Right forelimb (tissue), 1 donor: ENCODE results near the gene FDX2.
"Not testable (repeated sequence)": the region's sequence is repeated elsewhere in the genome, so short reads cannot be mapped to it uniquely, and the experiment has no call there.

Source experiments
- DNase-seq: peaks from one replicate; pipeline ENCODE4 v3.0.0-alpha.2; 2018

FDX2 gene

DNA sequence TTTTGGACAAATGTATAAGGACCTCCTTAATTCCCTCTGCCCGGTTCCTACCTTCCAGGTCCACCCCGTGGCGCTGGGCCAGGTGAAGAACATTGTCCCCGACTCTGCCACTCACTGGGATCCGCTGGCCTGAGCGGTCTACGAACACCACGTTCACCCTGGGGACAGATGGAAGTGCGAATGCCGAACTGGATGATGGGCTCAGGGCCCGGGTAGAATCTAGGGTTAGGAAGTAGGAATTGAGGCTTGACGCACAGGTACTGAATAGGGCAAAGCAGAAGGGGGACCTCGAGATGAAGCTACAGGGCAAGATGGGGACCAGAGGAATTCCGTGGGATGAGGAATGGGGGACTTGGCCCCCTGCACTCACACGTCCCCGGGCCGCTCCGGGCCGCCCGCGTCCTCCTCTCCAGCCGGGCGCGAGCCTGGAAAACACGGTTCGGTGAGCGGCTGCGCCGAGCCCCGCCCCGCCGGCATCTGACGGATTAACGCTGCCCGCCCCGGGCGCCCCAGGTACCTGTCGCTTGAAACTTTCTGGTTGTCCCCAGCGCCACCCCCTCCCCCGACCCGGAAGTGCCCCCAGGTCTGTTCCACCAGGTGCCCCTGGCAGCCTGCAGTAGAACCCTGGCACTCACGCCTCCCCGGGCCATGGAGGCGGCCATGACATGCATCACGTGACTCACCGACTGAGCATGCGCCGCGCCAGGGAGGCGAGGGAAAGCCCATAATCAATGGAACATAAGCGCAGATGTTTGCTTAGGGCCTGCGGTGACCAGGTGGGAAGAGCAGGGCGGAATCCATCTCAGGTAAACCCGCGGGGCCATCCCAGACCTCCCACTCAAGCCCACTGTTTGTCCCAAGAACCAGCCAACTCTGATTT lies at the start of gene FDX2:
Gene FDX2, minus strand, starts transcription at position 681 of the 880 bp plus-strand sequence. Its CDS starts 19 bp downstream, at position 662.
- DNase-seq, result peak; percentile 92

DNA sequence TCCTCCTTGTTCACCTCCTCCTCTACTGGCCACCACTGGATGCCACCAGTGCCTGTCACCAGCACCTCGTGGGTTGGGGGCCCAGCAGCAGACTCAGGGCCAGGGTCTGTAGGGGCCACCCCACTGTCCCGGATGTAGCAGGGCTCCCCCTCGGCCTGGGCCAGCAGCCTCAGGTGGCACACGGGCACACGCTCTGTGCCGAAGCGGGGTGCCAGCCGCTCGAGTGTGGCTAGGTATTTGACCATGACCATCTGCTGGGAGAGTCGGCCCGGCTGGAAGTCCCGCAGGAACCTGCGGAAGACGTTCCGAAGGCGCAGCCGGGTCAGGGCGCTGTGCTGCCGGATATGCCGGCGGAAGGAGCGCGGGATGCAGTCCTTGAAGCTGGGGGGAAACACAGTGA lies 49.7 kb upstream of the FDX2 start:
- DNase-seq, result no peak

DNA sequence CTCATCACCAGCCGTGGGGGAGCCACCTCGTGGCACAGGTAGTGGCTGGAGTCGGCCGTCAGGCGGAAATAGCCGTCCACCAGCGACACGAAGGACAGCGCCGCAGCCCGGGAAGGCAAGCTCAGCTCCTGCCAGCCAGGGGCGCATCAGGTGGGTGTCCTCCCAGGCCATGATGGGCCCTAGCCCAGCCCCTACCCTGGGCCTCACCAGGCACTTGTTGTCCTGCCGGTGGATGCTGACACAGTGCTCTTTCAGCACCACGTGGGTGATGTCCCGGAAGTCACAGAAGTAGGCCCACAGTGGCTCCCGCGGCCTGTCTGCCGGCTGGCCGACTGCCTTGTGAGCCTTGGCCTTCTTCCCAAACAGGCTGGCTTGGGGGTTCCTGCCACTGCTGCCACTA lies 48.8 kb upstream of the FDX2 start:
- no peak for DNase-seq

DNA sequence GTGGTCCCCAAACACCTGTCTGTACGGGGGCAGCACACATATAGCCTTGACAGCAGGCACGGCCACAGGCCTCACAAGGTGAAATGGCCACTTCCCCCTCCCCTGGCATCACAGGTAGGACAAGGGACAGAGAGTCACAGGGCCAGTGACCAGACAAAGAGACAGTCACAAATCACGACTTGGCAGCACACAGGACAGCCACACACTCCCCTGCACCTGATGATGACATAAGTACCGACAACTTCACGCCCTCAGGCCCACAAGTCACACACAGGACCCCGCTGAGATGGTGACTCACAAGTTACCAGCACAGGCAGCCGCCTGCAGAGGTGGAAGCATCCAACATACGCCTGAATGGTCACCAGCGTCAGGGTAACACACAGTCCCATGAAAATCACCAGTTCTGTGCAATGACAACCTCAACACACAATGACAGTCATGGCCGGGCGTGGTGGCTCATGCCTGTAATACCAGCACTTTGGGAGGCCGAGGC lies 48.0 kb upstream of the FDX2 start:
- DNase-seq, result no peak

DNA sequence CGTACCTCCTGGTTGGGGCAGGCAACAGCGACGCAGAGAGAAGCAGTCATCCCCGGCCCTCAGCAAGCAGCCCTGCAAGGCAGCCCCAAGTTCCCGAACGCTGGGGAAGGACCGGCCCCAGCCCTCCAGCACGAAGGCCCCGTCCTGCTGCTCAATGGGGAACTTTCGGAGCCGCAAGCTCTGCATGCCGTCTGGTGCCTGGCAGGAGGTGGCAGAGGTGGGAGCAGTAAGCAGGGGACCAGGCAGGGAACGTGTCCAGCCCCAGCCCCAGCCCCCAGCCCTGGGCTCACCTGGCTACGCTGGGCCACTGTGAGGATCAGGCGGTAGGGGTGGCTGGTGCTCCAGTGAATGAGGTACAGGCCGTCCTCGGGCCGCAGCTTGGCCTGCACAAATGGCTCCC lies 46.4 kb upstream of the FDX2 start:
- DNase-seq, result no peak

DNA sequence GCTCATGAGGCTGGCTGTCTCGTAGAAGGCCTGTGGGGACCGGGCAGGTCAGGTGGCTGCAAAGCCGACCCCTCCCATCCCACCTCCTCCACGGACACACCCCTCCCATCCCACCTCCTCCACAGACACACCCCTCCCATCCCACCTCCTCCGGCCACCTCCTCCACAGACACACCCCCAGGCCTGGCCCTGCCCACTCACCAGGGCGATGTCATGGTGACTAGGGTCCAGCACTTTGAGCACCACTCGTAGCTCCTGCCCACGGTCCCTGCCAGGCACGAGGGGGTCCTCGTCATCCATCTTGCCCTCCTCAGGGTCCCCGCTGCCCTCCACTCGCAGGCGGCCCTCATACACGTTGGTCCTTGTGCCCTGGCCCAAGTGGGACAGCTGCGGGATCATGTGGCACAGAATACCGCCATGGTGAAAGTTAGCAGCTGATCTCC lies 45.8 kb upstream of the FDX2 start:
- DNase-seq, result no peak

DNA sequence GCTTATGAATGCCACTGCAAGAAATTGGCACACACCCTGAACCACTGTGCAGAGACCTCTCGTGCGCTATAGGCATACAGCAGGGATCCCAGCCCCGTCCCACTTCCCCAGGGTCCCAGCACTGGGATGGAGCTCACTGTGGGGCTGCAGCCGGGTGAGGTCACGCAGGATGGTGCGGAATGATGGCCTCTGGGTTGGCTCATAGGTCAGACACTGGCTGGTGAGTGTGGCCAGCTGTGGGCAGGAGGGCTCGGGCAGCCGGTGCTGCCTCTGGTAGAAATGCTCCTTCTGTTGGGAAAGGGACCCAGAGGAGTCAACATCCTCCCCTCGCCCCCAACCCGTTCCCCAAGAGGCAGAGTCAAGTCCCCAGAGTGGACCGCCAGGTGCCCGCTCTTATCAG lies 40.6 kb upstream of the FDX2 start:
- no peak for DNase-seq

DNA sequence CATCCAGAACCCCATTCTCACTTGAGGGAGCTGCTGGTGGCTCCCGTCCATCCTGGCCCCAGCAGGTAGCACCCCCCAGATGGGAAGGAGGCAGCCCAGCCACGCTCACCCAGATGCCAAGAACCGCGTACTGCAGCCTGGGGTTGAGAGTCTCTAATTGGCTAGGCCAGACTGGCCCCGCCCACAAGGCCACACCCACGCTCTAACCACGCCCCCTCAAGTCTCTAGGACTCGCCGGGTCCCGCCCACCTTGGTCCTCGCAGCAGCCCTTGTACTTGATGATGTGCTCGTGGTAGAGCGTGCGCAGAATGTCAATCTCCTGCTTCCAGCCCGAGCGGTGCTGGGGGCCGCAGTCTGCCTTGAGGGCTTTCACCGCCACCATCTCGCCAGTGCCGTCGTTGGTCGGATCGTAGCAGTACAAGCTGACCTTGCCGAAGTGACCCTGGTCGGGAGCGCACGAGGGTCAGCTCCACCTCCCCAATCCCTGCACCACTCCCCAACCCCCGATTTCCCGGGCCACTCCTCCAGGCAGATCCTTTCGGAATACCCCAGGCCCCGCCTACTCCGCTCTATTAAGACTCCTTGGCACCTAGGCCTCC lies 38.1 kb upstream of the FDX2 start:
- no peak for DNase-seq

DNA sequence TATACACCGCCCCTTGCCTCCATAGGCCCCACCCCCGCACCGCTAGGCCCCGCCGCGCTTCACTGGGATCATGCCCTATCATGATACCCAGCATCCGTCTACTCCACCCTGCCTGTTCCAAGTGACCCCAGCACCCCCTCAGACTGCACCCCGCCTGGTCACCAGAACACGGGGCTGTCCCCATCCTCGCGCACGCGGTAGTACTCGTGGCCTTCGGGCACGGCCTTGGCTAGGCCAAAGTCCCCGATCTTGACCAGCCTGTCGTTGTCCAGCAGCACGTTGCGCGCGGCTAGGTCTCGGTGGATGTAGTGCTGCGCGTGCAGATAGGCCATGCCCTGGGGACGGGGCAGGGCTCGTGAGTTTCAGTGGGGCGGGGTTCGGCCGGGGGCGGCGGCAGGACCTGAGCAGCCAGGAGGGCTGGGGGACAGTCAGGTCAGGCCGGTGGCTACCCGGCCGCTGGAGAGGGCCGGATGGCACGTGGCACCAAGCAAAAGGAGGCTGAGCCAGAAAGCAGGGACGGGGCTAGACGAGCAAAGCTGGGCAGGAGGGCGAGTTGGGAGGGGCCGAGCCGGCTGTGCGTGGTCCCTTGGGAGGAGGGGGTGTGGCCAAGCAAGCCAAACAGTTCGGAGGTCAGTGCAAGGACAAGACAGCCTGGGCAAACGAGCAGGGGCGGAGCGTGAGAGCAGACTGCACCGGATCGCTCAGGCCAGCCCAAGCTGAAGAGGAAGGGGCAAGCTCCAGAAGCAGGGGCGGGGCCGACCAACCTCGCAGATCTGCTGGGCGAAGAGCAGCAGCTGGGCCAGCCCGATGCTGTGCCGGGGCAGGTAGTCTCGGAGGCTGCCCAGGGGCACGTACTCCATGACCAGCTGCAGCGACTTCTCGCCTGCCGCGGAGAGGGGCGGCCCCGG lies 37.2 kb upstream of the FDX2 start:
- DNase-seq, result no peak

DNA sequence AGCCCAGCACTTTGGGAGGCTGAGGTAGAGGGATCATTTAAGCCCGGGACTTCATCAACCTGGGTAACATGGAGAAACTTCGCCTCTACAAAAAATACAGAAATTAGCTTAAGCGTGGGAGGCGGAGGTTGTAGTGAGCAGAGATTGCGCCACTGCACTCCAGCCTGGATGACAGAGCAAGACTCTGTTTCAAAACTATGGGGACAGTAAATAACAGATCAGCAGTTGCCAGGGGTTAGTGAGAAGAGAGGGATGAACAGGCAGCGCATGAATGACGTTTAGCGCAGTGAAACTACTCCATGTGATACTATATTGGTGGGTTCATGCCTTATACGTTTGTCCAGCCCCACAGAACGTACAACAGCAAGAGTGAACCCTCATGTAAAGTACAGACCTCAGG lies 30.7 kb upstream of the FDX2 start:
- no peak for DNase-seq

DNA sequence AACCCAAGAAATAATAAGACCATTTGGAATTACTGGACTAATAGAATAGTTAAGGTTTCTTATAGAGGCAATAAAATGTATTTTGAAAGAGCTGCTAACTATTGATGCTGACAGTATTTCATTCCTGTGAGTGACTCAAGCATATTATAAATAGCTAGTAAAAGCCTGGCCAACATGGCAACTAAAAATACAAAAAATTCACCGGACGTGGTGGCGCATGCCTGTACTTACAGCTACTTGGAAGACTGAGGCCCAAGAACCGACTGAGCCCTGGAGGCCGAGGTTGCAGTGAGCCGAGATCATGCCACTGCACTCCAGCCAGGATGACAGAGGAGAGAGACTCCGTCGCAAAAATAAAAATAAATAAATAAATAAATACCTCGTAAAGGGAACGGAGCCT lies 29.0 kb upstream of the FDX2 start:
- no peak for DNase-seq

DNA sequence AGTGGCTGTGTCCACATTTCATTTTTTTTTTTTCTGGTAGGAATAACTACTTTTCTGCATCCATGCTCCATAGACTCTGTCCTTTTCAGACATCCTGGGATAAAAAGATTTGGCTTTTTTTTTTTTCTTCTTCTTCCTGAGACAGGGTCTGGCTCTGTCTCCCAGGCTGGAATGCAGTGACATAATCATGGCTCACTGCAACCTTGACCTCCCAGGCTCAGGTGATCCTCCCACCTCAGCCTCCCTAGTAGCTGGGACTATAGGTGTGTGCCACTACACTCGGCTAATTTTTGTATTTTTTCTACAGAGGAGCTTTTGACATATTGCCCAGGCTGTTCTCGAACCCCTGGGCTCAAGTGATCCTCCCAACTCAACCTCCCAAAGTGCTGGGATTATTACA lies 27.7 kb upstream of the FDX2 start:
- DNase-seq, result no peak

DNA sequence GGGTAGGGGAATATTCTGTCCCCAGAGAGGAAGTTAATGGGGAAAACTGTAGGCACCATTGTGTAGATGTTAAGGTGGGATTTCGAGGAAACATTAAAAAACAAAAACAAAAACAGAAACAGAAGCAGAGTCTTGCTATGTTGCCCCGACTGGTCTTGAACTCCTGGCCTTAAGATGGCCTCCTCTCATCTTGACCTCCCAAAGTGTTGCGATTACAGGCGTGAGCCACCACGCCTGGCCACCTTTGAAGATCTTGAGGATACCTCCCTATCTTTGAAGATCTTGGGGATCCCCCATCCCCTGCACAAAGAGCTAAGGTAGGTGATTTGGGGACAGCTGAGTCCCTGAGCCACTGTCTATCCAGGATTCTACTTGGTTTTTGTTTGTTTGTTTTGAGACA lies 24.2 kb upstream of the FDX2 start:
- DNase-seq, result no peak

DNA sequence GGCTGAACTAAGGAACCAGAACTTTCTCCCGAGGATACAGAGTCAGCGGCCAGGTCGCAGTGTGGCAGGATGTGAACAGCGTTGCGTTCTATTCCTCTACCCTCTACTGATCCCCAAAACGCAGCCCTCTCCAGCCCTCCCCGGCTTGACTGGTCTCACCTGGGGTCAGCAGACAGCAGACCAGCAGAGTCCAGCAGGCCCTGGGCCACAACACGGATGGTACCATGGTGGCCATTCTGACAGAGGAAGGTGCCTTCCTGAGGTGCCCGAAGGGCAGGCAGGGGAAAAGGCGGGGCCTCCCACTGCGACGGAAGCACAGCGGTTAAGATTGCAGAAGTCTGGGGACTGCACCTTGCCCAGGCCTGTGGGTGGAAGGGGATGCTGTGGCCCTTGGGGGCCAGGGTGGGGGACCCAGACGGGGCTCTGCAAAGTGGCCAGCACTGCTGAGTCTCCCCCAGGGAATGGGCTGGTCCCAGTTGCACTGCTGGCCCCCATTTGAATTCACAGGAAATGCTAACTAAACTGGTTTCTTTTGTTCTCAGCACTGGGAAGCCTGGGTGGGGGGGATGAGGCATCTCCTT lies 23.7 kb upstream of the FDX2 start, which contains the start of gene ICAM3:
Gene ICAM3, minus strand, starts transcription at position 245 of the 581 bp plus-strand sequence. Its CDS starts 10 bp downstream, at position 235.
- DNase-seq, result no peak

DNA sequence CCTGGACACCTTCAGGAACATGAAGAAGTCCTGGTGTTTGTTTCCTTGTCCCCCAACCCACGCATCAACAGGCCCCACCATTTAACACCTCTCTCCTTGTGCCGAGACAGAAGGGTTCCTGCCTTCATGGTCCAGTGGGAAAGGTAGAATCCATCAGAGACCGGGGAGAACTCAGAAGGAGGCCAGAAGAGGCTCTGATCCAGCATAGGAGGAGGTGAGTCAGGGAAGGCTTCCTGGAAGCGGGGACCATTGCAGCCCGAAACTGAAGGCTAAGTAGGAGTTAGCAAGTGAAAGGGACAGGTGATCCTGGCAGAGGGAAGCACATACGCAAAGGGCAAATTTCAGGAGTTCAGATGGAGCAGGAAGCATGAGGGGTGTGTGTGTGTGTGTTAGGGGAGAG lies 23.1 kb upstream of the FDX2 start:
- DNase-seq, result no peak

DNA sequence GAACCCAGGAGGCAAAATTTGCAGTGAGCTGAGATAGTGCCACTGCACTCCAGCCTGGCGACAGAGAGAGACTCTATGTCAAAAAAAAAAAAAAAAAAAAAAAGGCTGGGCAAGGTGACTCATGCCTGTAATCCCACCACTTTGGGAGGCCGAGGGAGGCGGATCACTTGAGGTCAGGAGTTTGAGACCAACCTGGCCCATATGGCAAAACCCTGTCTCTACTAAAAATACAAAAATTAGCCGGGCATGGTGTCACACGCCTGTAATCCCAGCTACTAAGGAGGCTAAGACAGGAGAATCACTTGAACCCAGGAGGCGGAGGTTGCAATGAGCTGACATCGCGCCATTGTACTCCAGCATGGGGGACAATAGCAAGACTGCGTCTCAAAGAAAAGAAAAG lies 20.9 kb upstream of the FDX2 start:
- not testable (repeated sequence) for DNase-seq

DNA sequence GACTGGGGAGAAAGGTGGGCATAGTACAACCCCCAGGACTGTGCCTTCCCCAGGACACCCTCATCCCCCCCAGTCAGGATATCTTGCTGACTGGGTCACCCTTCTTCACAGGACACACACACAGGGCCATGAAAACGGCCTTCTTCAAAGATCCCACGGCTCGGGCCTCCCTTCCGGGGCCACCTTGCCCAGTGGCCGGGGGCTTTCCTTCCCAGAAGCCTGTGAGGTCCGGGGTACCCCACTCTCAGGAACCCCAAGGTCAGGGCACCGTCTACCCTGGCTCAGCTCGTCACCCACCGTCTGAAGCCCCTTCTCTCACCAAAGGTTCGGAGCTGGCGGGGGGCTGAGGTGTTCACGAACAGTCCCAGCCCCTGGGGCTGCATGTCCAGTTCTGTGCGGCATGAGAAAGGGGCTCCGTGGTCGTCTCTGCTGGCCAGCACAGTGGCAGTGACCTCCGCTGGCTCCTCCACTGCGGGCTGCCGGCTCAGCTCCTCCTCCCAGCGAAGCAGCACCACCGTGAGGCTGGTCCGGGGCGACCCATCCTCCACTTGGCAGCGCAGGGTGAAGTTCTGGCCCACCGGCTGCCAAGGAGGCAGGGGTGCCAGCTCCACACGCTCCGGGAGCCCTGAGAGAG lies 19.7 kb upstream of the FDX2 start:
- no peak for DNase-seq

DNA sequence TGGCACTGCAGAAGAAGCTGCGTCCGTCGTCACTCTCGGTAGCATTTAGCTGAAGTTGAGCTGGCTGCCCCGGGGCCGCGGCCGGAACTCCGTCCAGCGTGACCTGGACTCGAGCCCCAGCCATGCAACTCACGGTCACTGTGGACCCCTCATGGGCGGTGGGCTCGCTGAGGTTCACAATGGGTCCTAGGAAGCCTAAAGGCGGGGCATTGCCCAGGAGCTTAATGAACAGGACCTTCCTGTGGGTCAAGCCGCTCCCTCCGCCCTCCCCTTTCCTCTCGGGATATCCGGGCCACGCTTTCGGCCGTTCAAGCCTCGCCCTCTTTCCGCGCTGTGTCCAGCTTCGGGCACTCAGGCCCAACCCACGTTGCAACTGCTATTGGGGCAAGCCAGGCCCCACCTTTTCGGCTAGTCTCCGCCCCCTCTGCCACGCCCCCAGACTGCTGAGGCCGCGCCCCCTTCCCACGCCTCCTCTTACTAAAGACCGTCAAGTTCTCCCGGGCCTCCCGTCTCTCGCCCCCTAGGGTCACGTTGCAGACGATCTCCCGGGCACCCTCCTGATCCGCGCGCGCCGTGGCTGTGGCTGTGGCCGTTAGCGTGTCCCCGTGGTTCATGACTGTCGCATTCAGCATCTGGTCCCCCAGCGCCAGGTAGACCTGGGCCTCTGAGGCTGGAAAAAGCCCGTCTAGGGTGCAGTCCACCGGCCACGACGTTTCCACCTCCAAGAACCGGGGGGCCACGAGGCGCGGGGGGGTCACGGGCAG lies 19.0 kb upstream of the FDX2 start:
- peak; percentile 93 for DNase-seq

DNA sequence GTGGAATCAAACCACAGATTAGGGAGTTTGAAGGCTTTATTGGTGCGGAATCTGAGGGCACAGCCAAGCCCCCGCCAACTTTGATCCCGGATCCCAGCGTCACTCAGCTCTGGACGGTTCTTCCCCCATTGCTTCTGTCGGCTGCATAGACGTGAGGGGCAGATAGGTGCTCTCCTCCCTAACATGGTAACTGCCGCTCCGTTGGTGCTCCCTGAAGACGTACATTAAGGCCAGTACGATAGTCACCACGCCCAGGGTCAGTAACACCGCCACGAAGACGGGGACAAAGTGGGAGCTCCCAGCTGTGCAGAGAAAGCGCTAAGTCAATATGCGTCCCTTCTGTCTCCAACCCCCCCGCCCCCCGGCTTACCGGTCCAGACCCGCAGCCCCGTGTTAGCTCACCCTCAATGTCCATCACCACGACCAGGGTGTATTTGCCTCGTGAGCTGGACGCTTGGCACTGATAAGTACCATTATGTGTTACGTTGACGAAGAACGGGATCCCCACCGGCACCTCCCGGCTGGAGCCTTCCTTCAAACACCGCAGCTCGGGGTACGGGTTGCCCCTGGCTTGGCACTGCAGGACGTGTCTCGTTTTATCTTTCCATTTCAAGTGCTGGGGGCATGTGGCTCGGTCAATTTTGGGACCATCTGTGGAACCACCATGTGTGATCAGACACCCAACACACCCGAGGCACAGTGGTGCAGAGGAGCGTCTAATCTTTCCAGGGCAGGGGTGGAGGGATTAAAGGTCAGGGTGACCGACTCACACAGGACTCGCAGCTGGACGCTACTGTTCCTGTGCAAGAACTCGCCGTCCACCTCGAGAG lies 18.2 kb upstream of the FDX2 start:
- DNase-seq, result no peak

DNA sequence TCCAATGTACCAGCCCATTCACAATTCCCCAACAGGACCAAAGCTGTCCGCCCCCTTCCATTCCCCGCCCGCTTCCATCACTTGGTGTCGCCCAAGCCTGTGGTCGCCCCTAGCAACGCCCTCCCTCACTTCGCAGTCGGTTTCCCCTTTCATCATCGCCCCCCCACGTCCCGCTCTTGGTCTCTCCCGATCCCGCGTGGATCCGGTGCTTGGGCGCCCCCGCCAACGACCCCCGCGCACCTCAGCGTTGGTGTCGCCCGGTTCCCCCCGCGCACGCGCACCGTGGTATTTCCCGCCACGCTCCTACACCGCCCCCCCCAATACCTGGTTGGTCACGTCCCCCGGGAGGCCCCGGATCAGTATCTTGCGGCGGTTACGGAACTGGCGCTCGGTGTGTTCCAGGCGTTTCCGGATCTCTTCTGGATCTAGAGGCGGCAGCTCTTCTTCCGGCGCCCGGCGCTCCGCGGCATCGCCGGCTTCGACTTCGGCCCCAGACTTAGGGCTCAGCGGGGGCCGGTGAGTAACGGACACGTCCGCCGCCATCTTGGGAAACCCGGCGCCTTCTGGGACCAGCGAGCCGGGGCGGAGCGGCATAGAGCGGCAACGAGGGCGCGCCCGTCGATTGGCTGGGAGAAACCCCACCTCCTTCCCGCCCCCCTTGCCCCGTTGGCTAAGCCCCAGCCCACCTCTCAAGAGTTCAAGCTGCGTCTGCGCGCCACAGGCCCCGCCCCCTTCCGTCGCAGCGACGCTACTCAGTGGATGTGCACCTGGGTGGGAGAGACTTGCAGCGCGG lies 17.3 kb upstream of the FDX2 start, which contains the start of gene RAVER1:
Gene RAVER1, minus strand, starts transcription at position 565 of the 793 bp plus-strand sequence. Its CDS starts 22 bp downstream, at position 543.
- peak; percentile 98 for DNase-seq
